Activated CD4-positive, CD25-positive, alpha-beta regulatory T cell treated with anti-CD3 and anti-CD28 coated beads, Interleukin-2, amount 50 U/mL, for 24 hours (primary cell): ENCODE data around the gene CYP1B1.
"Not testable (repeated sequence)": the region's sequence is repeated elsewhere in the genome, so short reads cannot be mapped to it uniquely, and the experiment has no call there.

Experiments used
- ATAC-seq, 2 donors: fragments of 150-1000 bp; cut with Tn5 transposase; one replicate each; pipeline ENCODE4 v1.10.0; 2021; ENCODE audit warnings: mild to moderate bottlenecking in 1 of 2, moderate library complexity in 1 of 2

Gene CYP1B1

DNA sequence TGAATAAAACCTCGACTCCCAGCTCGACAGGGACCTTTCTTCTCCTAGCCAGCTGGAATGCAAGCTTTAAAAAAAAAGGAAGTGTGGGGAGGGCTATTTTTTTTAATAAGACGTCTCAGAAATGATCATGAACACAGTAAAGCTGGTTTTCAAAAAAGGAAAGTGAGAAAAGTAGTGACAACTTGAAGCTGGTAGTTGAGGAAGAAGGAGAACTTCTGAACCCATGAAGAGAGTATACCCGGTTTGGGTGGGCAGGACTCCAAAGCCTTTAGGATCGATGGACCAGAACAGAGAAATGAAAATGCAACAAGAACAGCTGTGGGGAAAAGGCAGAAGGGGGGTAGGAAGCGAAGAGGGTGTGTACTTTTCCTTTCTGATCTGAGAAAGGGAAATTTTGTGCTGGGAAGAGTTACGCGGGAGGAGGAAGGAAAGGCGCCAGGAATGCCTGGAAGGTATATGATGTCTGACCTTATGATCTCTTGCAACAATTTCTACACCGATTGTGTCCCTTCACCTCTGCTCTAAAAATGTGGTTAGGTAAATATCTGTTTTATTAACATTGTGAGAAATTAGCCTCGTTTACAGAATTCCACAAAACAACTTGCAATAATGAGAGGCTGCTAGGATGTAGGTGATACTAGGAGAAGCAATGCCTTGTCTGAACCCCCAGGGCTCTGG, 22.6 kb upstream of the CYP1B1 start:
- ATAC-seq: no peak

DNA sequence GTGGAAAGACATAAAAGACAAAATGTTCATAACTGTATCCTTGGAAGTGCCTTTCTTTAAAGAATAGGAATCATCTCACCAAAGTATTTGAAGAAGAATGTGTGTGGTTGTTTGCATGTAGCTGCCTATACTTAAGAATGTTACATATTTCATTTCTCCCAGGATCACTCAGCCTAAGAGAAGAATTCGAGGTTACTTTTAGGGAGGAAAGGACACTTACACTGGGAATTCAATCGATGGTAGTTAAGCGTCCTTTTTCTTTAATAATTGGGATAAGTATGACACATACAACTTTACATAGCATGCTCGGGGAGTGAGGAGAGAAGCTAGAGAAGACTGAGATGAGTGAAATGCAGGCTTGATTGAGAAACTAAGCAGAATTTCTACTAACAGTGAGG, 22.0 kb upstream of the CYP1B1 start:
- no peak for ATAC-seq

DNA sequence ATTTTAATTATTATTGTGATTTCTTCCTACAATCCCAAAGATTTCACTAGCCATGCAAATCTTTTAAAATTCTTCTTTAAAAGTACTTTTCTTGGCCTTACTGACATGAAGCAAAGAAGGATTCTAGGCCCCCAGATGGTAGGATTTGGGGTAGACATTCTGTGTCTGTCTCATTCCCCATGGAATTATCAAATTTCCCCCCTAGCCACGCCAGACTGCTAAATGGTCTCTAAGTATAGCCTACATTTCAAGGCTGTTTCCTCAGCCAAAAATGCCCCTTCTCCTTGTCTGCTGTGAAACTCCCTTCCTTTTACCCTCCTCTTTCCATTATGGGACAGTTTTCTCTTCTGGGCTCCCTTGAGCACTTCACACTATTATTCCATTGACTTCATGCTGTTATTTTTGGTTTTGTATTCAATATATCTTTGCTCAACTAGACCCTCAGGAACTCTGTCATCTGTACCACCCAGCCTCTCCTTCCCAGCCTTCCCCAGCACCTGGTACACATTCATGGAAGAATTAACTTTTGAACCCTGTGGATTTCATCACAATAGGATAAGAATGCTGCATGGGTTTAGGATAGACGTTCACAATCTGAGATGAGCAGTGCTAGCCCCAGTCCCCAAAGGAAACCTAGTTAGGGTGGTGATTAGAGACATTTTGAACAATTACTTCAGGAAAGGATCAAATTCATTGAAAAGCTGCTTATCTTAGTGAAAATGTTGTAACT, 21.5 kb upstream of the CYP1B1 start:
- no peak for ATAC-seq

DNA sequence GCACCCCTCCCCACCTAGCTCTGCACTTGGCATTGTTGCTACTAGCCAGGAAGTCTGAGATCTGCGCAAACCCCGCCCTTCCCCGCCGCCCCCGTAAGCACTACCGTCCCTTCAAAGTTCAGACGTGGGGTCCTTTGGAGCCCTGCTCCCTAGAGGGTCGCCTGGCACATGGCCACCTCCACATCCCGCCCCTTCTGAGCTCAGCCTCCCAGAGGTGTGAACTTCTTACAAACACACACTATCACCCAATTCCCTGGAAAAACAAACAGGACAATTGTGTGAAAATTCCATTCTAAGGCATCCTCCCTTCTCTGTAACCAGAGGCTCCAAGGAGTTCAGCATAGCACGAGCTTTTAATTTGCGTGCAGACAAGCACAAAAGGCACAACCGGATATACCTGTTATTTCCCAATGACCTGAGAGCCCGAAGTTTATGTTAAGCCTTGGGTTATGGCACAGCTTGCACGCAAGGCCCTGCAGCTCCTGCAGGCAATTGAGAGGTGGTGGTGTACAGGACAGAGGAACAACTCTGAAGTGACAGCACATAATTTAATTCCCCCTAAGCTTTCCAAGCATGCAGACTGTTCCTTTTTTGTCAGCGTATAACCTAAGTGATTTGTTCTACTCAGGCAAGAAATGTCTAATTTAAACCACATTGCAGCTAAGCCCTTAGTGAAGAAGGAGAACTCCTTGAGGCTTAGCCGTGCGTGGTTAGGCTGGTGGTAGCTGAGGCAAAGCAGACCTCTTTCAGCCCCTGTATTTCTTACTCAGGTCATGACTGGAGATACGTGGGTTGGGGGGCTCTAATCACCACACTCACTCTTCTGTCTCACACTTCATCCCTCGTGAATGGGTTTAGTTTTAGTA, 20.3 kb upstream of the CYP1B1 start:
- ATAC-seq: peak in 1 of 2 donors; percentile 41

DNA sequence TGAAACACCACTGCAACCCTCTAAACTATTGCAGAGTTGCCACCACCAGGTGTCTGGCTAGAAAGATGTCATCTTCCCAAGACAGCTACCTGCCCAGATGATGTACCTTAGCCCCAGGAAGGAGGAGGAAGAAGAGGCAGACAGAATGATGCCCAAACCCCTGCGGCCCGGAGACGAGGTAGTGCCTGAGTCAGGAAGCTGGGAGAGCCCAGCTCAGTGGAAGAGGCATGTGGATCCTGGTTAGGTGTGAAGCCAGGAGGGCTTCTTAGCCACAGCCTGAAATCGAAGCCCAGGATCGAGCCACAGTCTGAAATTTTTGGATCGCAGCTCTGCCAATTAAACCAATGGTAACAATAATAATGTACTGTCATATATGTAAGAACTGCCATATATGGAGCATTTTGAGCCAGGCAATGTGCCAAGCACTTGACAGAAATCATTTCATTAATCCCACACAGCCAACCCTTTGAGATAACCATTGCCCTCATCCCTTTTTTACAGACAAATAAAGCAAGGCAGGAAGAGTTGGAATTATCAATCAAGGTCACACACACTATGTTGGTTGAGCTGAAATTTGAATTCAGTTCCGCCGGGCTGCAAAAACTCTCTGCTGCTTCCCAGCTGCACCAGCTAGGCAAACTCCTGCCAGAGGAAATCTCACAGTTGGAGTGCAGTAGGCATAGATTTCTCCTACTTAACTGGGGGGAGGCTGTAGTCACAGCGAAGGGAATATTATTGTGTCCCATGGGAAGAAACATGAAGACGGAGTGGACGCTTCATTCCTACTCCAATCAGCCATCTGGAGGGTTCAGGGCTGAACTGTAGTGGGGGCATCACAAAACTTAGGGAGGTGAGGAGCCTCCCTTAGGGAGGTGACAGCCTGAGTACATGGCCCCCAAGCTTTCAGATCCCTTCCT, 19.4 kb upstream of the CYP1B1 start:
- no peak for ATAC-seq

DNA sequence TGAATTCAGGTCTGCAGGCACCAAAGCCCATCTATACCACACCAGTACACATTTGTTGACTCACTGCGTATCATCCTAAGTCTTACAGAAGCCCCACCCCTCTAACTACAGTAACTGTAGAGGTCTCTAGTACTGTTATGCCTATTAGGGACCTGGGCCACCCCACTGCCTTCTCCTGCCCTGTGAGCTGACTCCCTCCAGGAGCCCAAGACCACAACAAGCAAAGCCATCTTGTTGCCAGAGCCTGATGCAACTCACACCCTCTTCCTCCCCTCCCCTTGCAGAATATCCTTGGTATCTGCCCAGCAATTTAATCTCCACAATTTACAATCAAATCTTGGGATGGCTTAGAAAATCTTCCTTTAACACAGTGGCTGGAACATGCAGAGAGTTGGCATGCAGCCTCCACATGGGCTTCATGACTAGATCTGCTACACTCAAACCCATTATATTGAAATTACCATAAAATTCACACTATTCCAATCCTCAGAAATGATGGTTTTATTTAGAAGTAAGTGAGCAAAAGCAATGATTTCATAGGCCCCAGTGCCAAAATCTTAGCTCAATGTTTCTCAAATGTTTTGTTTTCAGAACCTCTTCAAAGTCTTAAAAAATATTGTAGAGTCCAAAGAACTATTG, 17.7 kb upstream of the CYP1B1 start:
- ATAC-seq: peak in 1 of 2 donors; percentile 53

DNA sequence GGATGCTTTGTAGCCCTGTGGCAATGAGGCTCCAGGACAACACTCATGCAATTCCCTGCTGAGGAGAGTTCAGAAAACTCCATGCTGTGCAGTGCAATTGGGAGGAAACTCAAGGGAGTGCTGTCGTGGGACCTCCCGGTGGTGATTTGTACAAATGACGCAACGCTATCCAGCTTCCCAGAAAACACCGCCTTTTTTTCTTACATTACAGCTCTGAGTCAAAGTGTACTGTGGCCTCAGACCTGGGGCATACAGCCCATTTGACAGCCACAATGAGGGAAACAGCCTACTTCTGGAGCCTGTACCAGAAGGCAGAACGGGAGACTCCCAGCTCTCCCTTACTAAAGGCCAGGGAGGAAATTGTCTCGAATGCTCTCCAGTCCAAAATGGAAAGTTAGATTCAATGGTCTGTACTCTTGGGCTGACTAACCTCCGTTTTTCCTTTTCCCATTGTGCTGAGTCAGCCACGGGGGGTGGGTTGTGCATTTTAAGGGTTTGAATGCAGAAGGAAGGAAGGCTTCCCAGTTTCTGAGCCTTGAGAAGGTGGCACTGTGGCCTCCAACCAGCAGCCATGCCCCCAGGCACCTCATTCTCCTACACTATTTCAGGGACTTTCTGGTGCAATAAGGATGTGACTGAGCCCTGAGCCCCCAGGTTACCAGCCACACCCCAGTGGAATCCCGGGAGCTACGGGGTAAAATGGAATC, 16.4 kb upstream of the CYP1B1 start:
- no peak for ATAC-seq

DNA sequence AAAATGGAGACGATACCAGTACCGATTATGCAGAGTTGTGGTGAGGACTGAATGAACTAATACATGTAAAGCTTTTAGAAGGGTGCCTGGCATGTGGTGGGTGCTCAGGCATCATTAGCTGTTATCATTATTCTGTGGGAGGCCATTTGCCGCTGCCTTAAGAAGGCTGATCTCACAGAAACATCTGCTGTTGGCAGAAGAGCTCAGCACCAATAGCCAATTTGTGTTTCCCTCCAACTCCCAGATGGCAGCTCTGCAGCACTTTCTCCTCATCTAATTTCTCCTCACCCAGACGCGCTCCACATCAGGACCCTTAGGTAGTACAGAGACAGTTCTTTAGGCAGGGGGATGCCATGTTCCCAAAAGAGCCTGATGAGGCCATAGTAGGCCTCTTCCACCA, 15.8 kb upstream of the CYP1B1 start:
- no peak for ATAC-seq

DNA sequence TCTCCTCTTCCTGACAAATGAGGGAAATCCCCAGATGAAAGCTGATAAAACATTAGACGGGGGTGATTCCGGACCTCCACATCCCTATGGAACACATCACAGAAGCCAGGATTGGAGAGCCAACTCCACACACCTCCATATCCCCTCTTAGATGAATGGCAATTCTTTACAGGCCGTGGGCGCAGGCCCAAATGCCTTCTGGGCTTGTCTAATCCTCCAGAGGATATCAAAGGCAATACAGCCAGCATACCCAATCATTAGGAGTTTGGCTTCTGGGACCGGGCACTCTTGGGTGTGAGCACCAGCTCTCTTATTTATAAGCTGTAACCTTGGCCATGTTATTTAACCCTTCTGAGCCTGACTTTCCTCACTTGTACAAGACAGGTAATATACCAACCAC, 15.0 kb upstream of the CYP1B1 start:
- ATAC-seq: no peak

DNA sequence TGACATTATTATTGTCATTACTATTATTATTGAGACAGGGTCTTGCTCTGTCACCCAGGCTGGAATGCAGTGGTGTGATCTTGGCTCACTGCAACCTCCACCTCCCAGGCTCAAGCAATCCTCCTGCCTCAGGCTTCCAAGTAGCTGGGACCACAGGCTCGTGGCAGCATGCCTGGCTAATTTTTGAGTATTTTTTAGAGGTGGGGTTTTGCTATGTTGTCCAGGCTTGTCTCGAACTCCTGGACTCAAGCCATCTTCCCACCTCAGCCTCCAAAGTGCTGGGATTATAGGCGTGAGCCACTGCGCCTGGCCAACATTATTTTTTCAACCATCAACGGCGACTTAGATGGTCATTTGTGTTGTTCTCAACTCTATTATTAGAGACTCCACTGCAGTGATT, 14.3 kb upstream of the CYP1B1 start:
- ATAC-seq: not testable (repeated sequence)

DNA sequence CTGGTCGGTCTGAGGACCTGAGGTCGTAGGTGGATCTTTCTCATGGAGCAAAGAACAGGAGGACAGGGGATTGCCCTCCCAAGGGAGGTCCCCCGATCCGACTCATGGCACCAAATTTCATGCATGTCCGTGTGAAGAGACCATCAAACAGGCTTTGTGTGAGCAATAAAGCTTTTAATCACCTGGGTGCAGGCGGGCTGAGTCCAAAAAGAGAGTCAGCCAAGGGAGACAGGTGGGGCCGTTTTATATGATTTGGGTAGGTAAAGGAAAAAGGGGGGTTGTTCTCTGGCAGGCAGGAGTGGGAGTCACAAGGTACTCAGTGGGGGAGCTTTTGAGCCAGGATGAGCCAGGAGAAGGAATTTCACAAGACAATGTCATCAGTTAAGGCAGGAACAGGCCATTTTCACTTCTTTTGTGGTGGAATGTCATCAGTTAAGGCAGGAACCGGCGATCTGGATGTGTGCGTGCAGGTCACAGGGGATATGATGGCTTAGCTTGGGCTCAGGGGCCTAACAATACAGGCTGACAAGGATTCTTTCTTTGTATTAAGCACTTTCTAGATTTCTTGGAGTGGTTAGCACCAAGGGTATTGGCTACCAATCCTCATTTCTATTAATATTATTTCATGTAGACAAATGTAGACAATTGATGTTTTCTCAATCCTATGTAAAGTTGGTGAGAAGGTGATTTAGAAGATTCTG, 10.2 kb upstream of the CYP1B1 start:
- ATAC-seq: not testable (repeated sequence)

DNA sequence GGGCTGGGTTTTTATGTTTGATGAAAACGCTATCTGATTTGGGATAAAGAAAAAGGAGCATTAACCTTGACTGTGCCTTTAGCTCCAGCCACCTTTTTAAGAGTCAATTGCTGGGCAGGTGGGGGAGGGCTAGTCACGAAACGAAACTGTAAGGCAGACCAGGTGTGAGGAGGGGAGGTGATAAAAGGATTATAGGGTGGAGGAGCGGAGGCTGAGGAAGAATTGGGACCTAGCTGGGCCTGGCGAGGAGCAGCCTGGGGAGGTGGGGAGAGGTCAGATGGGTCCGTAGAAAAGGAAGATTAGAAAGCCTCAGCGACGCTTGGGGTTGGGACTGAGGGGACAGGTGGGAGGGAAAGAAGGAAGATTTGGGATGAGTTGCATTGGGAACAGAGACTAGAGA, 8.6 kb upstream of the CYP1B1 start:
- not testable (repeated sequence) for ATAC-seq

DNA sequence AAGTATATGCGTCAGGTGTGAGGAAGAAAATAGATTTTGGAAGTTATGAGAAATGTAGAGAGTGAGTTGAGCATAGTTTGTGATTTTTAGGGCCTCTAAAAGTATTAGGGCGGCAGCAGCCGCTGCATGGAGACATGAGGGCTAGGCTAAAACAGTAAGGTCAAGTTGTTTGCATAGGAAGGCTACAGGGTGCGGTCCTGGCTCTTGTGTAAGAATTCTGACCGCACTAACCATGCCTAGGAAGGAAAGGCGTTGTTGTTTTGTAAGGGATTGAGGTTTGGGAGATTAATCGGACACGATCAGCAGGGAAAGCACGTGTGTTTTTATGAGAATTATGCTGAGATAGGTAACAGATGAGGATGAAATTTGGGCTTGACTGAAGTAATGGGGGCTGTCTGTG, 6.8 kb upstream of the CYP1B1 start:
- not testable (repeated sequence) for ATAC-seq

DNA sequence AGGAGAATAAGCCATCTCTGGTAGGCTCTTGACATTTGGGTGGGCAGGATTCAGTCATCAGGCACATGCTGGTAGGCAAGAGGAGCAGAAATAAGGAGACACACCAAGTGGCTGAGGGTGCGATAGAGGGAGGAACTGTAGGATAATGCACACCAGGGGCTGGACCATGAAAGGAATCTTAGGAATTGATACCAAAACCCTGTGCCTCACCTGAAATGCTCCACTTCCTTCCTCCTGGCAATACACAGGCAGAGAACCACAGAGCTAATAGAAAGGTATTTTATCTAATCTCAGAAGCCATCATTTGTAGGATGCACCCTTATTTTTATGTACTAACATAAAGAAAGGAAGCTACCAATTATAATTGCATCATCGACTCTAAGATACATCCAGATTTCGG, 4.4 kb upstream of the CYP1B1 start:
- ATAC-seq: no peak

DNA sequence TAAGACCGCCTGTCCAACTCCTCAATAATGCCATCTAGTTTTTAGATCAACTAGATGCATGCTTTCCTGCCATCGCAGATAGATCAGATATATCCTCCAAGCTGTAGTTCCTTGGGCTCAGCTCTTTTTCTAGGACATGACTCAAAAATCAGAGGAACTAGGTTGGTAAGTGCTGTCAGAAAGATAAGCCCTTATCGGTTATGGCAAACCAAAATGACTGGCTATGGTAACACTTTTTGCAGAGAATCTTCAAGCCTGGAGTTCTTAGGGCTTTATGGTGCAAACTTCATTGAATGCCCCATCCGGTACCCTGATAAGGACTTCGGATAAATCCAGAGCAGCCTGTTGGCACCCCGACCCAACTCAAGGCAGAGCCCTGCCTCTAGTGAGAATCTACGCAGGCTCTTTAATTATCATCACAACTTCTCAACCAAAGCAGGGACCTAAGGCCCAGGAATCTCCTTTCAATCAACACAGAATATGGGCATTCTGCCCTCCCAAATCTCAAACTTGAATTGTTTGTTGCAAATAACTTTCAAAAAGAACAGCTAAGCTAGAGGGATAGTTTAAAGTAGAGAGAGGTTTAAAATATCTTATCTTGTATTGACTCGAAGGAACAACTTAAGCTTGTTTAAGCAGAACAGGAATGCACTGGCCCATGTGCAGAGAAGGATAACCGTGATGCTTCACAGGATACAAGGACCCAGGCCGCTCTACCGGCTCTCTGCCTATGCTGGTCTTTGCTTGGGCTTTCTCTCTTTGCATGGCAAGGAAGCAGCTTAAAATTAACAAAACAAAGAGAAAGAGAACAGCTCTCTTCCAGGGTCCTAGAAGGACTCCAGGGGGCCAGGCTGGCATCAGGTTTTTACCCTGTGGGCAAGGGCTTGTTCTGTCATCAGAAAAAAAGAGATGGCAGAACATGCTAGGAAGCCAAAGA, 3.4 kb upstream of the CYP1B1 start:
- ATAC-seq: no peak

DNA sequence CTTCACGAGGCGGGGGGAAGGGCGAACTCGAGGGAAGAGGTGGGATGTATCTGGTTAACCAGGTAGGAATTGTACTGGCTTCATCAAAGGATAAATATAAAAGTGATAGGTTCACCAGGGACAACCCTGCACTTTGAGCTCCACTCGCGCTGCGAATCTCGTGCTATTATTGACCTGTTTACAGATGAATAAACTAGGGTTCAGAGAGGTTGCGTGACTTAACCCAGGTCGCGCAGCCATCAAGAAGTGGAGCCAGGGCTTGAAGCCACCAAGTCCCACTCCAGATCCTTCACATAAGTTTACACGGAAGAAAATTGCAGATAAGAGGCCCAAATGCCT, 1.4 kb upstream of the CYP1B1 start:
- ATAC-seq: no peak

DNA sequence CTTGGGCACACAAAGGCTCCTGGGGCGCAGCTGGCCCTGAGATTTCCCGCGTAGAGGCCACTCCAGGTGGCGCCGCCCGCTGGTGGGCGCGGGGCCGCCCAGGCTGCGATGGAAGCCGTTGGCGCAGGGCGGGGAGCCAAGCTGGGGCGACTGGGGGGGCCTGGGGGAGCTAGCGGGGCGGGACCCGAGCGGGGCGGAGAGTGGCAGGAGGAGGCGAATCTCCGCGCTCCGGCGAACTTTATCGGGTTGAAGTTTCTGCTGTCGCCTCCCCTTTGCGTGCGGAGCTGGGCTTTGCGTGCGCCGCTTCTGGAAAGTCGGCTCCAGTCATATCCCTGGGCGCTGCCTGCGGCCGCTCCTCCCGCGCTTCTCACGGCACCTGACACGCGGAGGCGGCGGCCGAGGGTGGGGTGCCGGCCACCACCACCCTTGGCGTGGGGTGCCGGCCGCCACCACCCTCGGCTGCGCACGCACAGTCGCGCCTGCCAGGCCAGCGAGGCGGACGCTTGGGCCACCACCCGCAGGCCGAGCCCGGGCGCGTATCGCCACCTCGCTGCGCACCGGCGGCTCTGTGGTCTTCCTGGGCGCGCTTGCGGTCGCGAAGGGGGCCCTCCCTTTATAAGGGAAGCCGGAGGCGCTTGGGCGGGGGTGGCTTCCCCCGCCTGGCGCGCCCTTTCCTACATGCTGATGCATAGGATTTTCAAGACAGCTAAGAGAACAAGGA, 919 bp upstream of the CYP1B1 start:
- ATAC-seq: peak; percentile 67 to 71

DNA sequence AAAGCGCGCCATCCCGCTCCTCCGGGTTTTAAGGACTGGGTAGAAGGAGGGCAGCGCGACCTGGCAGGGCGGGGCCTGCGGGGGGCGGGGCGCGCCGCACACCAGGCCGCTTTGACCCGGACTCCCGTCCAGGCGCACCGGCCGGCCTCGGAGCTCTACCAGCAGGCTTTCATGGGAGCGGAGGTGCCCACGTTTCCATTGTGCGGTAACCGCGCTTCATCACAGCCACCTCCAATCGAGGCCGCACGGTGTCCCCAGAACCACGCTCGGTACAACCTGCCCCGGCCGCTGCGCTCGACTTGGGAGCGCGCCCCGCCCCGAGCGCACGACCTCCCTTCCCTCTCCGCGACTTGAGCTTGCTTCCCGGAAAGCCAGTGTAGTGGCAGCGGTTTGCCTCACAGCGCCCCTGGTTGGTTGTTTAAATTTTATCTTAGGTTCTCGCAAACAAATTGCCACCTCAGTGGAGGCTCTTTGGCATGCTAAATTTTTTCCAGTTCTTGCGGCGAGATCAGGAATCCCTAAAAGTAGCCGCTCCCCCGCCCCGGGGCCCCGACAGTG, 280 bp upstream of the CYP1B1 start:
- peak; percentile 39 to 50 for ATAC-seq
